OCI-M2 (cell line): Measurements from ENCODE around the gene E2F3.
"Not testable (repeated sequence)": the region's sequence is repeated elsewhere in the genome, so short reads cannot be mapped to it uniquely, and the experiment has no call there.

Source experiments
- DNase-seq: peaks from one replicate; lab custom pipeline; 2025; ENCODE audit not compliant: unreplicated experiment; lab: John Stamatoyannopoulos, UW

Gene E2F3

DNA sequence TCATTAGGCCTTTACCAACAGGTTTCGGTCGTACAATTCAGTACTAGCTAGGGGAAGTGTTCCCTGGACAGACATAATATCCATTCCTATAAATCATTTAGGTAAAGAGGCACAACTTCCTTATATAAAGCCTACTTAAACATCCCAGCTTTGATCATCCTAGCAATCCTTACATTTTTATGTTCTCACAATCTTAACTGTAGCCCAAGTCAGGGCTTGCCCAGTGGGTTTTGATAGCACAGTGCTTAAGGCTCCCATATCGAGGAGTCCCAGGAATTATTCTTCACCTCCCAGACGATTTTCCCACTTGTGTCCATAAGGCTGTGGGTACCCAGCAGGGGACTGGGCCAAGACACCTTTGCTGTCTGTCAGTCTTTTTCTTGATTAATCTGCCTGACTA lies 63.2 kb downstream of the E2F3 start:
- DNase-seq = no peak

GRCh38 chr6:20465616-20466015 lies 63.9 kb downstream of the E2F3 start:
- DNase-seq = not testable (repeated sequence)

DNA sequence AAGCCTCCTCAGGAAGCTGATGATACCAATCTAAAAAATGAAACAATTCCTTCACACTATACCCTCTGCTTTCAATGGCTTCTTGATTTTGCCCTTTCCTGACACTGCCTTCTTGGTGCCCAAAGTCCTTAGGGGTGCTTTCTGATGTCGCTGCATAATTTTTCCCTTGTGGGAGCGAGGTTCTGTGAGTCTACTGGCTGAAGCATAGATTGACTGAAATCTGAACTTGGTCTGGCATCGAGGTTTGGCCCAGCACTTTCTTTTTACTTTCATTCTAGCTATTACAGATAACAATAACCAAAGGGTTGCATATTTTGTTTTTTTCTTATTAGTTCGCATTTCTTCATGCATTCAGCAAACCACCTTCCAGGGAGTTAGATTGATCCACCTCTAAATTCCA lies 65.8 kb downstream of the E2F3 start:
- no peak for DNase-seq

GRCh38 chr6:20468209-20468608 lies 66.5 kb downstream of the E2F3 start:
- DNase-seq = no peak

GRCh38 chr6:20472748-20473147 lies 71.1 kb downstream of the E2F3 start:
- no peak for DNase-seq

GRCh38 chr6:20473518-20473917 lies 71.8 kb downstream of the E2F3 start:
- DNase-seq = no peak

DNA sequence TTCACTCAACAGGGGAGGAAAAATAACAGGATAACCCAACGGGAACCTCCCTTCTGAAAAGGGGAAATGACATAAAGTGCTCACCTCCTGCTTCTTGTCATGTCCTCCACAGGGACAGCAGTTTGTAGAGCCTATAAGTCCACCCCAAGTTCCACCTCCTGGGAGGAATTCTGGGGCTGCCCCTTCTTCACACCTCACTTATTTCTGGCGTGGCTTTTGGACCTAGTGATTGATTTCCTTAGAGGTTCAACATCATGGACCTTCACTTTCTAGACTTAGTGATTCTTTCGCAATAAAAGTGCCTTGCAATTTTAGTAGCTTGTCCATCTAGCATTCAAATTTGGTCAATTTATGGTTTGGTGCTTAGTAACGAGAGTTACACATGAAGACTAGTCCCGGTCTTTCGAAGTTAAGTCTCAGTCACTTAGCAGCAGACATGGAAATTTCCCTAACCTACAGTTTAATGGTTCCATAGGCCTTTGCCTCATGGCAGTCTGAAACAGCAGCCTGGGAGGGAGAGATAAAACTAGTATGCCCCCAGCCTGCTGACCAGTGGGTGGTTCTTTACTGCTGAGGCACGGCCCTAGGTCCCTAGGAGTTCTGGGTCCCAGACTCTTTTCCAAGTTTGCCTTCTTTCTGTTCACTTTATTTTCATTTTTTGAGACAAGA lies 73.3 kb downstream of the E2F3 start:
- DNase-seq = no peak

GRCh38 chr6:20476501-20477043 lies 74.9 kb downstream of the E2F3 start:
- DNase-seq = no peak

GRCh38 chr6:20477485-20477884 lies 75.8 kb downstream of the E2F3 start:
- no peak for DNase-seq

DNA sequence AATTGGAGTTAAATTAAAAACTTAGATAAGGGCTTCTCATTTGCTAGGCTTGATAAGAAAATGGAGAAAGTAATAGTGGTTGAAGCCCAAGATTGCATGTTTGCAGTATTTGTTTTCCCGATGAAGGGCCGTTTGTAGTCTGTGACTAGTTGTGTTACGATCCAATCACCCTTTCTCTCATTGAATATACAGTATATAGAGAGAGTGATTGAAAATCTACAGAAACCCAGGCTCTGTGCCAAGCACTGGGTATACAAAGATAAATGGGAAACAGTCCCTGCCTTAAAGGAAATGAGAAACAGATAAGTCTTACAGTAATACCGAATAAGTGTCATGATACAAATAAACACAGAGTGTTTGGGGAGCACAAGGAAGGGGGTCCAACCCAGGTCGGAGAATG lies 77.4 kb downstream of the E2F3 start:
- DNase-seq = no peak

- no peak for DNase-seq
These were observed 77.8 kb downstream of the E2F3 start for GRCh38 chr6:20479526-20479925.

DNA sequence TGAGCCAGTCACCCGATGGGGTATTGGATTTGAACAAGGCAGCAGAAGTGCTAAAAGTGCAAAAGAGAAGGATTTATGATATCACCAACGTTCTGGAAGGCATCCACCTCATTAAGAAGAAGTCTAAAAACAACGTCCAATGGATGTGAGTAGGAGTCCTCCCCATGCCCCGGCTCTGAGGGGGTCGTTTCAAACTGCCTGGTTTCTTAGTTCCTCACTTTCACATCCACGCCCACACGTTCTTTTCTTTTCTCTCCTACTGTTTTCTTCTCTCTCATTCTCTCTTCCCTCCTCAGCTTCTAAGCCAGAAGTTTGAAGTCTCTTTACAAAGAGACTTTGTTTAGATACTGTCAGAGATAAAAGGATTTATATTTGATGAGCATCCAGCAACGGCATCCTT lies 79.6 kb downstream of the E2F3 start:
- DNase-seq = no peak

DNA sequence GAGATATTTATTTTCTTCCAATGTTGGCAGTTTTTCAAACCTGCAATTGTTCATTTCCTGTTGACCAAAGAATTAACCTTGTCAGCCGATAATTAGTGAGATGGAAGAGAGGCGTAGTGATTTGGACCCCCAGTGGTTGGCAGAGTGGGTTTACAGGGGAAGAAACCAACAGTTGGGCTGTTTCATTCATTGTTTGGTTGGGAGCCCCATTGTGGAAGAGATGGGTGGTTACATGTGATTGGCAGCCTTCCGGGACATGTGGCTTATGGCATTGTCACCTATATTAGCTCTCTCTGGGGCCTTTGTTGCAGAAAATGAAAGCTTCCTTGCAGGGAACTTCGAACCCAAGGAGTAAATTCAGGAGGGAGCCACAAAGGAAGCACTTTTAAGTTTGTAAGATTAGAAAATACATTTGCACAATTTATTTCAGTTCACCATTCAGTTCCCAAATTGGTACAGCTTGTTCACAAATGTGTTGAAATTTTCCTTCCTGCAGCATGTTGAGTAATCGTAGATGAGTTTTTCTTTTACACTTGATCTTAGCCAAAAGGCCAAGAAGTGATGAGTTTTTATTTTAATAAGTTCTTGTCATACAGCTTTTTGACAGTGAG lies 82.3 kb downstream of the E2F3 start:
- DNase-seq = no peak

GRCh38 chr6:20486641-20487040 lies 85.0 kb downstream of the E2F3 start:
- DNase-seq = no peak

GRCh38 chr6:20487669-20488375 lies 86.1 kb downstream of the E2F3 start:
- DNase-seq = no peak

DNA sequence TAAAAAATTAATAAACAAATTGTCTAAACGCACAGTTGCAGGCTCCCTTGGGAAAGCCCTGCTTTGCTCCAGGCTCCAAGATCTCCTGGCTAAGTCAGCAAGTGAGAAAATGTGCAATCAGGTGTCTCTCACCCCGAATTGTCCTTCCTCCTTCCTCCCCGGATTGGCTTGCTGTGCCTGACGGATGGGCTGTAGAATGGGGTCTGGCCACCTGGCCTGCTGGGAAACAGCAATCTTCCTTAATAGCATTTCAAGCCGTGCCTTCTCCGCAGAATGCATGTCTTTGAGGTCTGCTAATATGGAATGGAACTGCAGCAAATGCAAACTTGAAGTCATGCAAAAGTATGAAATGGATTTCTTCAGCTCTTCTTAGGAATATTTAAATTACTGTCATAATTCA lies 88.9 kb downstream of the E2F3 start:
- DNase-seq = no peak

- no peak for DNase-seq
These were observed 90.4 kb downstream of the E2F3 start for GRCh38 chr6:20492099-20492498.

- DNase-seq = no peak
These were observed 95.7 kb downstream of the E2F3 start for GRCh38 chr6:20497216-20498040.

GRCh38 chr6:20498041-20498385 lies 96.3 kb downstream of the E2F3 start:
- DNase-seq = no peak

- DNase-seq = no peak
These were observed 107.5 kb downstream of the E2F3 start for GRCh38 chr6:20509212-20509611.

GRCh38 chr6:20511852-20512251 lies 110.2 kb downstream of the E2F3 start:
- DNase-seq = no peak
